Measurements from ENCODE around the gene N4BP3.
A peak's percentile ranks its signal among the peaks of the same experiment; 100 is the strongest.

The N4BP3 gene

GRCh38 chr5:178145965-178146820 is 32.9 kb downstream of the N4BP3 start:
- no peak for FAIRE-seq
- DNase-seq (ENCODE audit: low spot score): peak; percentile 28

- DNase-seq (ENCODE audit: low spot score) (no peak), FAIRE-seq (no peak)
Observed at GRCh38 chr5:178147406-178147805, 34.1 kb downstream of the N4BP3 start.

GRCh38 chr5:178149199-178149932 is 36.0 kb downstream of the N4BP3 start:
- DNase-seq (ENCODE audit: low spot score): no peak
- FAIRE-seq: no peak

- DNase-seq (ENCODE audit: low spot score) (no peak), FAIRE-seq (no peak)
Observed at GRCh38 chr5:178150977-178151734, 37.8 kb downstream of the N4BP3 start.

- DNase-seq (ENCODE audit: low spot score) (no peak), FAIRE-seq (no peak)
Observed at GRCh38 chr5:178152491-178153444, 39.4 kb downstream of the N4BP3 start.

- peak; percentile 92 for FAIRE-seq
- peak; percentile 94 for DNase-seq (ENCODE audit: low spot score)
Observed at GRCh38 chr5:178153530-178154340, 40.4 kb downstream of the N4BP3 start, which contains the start of gene NHP2. Gene NHP2, minus strand, starts transcription at chr5:178153885. Its CDS starts 68 bp downstream, at chr5:178153817.

GRCh38 chr5:178155065-178155464 is 41.7 kb downstream of the N4BP3 start:
- FAIRE-seq (no peak), DNase-seq (ENCODE audit: low spot score) (no peak)

- FAIRE-seq (no peak), DNase-seq (ENCODE audit: low spot score) (no peak)
Observed at GRCh38 chr5:178160176-178160575, 46.8 kb downstream of the N4BP3 start.

- DNase-seq (ENCODE audit: low spot score): no peak
- no peak for FAIRE-seq
Observed at GRCh38 chr5:178162481-178162880, 49.1 kb downstream of the N4BP3 start.

GRCh38 chr5:178163772-178164735 is 50.7 kb downstream of the N4BP3 start:
- FAIRE-seq (no peak), DNase-seq (ENCODE audit: low spot score) (peak; percentile 58)

- no peak for FAIRE-seq
Observed at GRCh38 chr5:178165581-178165980, 52.2 kb downstream of the N4BP3 start.

GRCh38 chr5:178170455-178170854 is 57.1 kb downstream of the N4BP3 start:
- FAIRE-seq: no peak
- no peak for DNase-seq (ENCODE audit: low spot score)

More at GRCh38 chr5:178165581-178165980, 52.2 kb downstream of the N4BP3 start:
- no peak for DNase-seq (ENCODE audit: low spot score)

GRCh38 chr5:178174456-178174855 is 61.1 kb downstream of the N4BP3 start:
- FAIRE-seq (no peak), DNase-seq (ENCODE audit: low spot score) (no peak)
